ENCODE data around the gene PLXDC1.

PLXDC1 gene

GRCh38 chr17:39138431-39139160 lies 12.8 kb downstream of the PLXDC1 start:
- DNase-seq (ENCODE audit: low read depth in 1 of 2, low spot score in 1 of 2): no peak
- no peak overlapping the region for H3K27ac ChIP-seq (replicated peaks)
- H3K27me3 ChIP-seq (ENCODE audit: insufficient read depth, poor library complexity, severe bottlenecking): no peaks in the 10 kb centered on the region
- TF ChIP-seq REST (IDR thresholded peaks at IDR 0.05; ENCODE audit: insufficient replicate concordance, low read depth) (no peak), SPI1 (IDR thresholded peaks at IDR 0.05; ENCODE audit: borderline replicate concordance, low read depth) (no peak), GABPA (IDR thresholded peaks at IDR 0.05; ENCODE audit: low read depth) (no peak), POLR2AphosphoS5 (IDR thresholded peaks at IDR 0.05; ENCODE audit: low read depth) (no peak), CTCF (IDR thresholded peaks at IDR 0.05; ENCODE audit: insufficient read depth, low read length) (no peak)
- H3K4me3 ChIP-seq (replicated peaks; ENCODE audit: insufficient read depth, low read length): no peak overlapping the region

GRCh38 chr17:39134878-39135277 lies 16.6 kb downstream of the PLXDC1 start:
- Histone ChIP-seq H3K27me3 (ENCODE audit: insufficient read depth, poor library complexity, severe bottlenecking) (no peaks in the 10 kb centered on the region), H3K27ac (replicated peaks) (no peak overlapping the region), H3K4me3 (replicated peaks; ENCODE audit: insufficient read depth, low read length) (no peak overlapping the region)
- TF ChIP-seq SPI1 (IDR thresholded peaks at IDR 0.05; ENCODE audit: borderline replicate concordance, low read depth) (no peak), POLR2AphosphoS5 (IDR thresholded peaks at IDR 0.05; ENCODE audit: low read depth) (no peak)
- no peak for DNase-seq (ENCODE audit: low read depth in 1 of 2, low spot score in 1 of 2)

DNA sequence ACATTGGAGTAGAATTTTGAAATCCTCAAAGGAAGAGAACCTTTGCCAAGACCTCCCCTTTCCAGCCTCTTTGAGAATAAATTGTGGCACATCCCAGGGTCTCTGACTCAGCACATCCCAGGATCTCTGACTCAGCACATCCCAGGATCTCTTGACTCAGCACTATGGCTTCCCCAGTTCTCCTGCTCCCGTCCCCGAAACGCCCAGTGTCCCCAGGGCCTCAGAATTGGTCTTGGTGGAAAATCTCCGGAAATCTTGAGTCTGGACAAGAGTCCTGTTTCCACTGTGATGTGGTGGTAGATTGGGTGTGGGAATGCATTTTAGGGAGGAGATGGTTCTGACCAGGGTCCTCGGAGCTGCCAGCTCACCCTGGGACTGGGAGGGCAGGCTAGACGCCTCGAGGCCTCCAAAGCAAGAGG lies 19.2 kb downstream of the PLXDC1 start:
- no peak overlapping the region for H3K27ac ChIP-seq (replicated peaks)
- no peak overlapping the region for H3K4me3 ChIP-seq (replicated peaks; ENCODE audit: insufficient read depth, low read length)
- no peak for TF ChIP-seq GABPA (IDR thresholded peaks at IDR 0.05; ENCODE audit: low read depth)
- no peak for TF ChIP-seq POLR2AphosphoS5 (IDR thresholded peaks at IDR 0.05; ENCODE audit: low read depth)
- no peak for TF ChIP-seq SPI1 (IDR thresholded peaks at IDR 0.05; ENCODE audit: borderline replicate concordance, low read depth)
- no peak for TF ChIP-seq REST (IDR thresholded peaks at IDR 0.05; ENCODE audit: insufficient replicate concordance, low read depth)
- TF ChIP-seq CTCF (IDR thresholded peaks at IDR 0.05; ENCODE audit: insufficient read depth, low read length): no peak
- H3K27me3 ChIP-seq (ENCODE audit: insufficient read depth, poor library complexity, severe bottlenecking): no peaks in the 10 kb centered on the region
- no peak for DNase-seq (ENCODE audit: low read depth in 1 of 2, low spot score in 1 of 2)

DNA sequence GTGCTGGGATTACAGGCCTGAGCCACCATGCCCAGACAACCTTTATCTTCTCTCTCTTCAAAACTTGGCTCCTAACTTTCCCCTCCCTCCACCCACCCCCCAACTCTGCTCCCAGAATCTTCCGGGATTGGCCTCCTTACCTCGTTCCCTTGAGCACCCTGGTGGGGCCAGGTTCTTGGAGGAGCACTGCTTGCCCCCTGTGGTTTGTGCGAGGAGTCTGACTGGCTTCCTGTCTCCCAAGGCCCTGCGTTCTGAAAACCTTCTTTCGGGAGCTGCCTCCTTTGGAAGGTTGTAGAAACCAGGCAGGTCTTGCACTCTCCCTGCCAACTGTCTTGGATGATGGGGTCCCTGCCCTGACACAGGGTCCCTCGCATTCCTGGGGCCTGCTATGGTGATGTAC lies 19.8 kb downstream of the PLXDC1 start:
- no peaks in the 10 kb centered on the region for H3K27me3 ChIP-seq (ENCODE audit: insufficient read depth, poor library complexity, severe bottlenecking)
- DNase-seq (ENCODE audit: low read depth in 1 of 2, low spot score in 1 of 2): no peak
- no peak overlapping the region for H3K4me3 ChIP-seq (replicated peaks; ENCODE audit: insufficient read depth, low read length)
- TF ChIP-seq REST (IDR thresholded peaks at IDR 0.05; ENCODE audit: insufficient replicate concordance, low read depth) (no peak), CTCF (IDR thresholded peaks at IDR 0.05; ENCODE audit: insufficient read depth, low read length) (no peak), POLR2AphosphoS5 (IDR thresholded peaks at IDR 0.05; ENCODE audit: low read depth) (no peak), SPI1 (IDR thresholded peaks at IDR 0.05; ENCODE audit: borderline replicate concordance, low read depth) (no peak), GABPA (IDR thresholded peaks at IDR 0.05; ENCODE audit: low read depth) (no peak)
- no peak overlapping the region for H3K27ac ChIP-seq (replicated peaks)
